IMR-90 (cell line): Measurements from ENCODE around the gene RAF1. TPM values are rescaled to one million over a fixed set of nuclear protein-coding genes. Genes with fewer than 3 reads are reported as not detected.
A peak's percentile ranks its signal among the peaks of the same experiment; 100 is the strongest.

ENCODE experiments used
- ATAC-seq: fragments of 200-7000 bp; cut with Tn5 transposase; 2 replicates; pipeline ENCODE4 v1.9.1; 2020; ENCODE audit warnings: low read depth, mild to moderate bottlenecking, moderate library complexity
- BruUV-seq: library from RNA; stranded (reverse); fragments of 400-500 nt; replicated peaks from 2 replicates; lab custom pipeline; 2021; lab: Mats Ljungman, UMichigan
- CTCF ChIA-PET: fragments of 300-600 bp; formaldehyde crosslinking; extraction: SDS; loops from one replicate; lab custom pipeline; 2021; ENCODE audit warnings: antibody characterized with exemption; lab: Yijun Ruan, JAX
- POLR2A ChIA-PET: fragments of 300-600 bp; sonication (Branson Sonifier 250); formaldehyde crosslinking; loops from one replicate; lab custom pipeline; 2022; ENCODE audit warnings: antibody characterized with exemption; ENCODE audit not compliant: unreplicated experiment; lab: Charles Lee
- DNase-seq: peaks from one replicate; pipeline ENCODE4 v3.0.0; 2013
- H2AFZ ChIP-seq: replicated peaks from 2 replicates; pipeline ENCODE3; 2013; ENCODE audit warnings: low read length, mild to moderate bottlenecking; ENCODE audit not compliant: poor library complexity
- H2AK5ac ChIP-seq: 2 replicates; pipeline ENCODE4 v1.6.1; 2013; ENCODE audit warnings: low read depth, low read length, inconsistent platforms
- H2AK9ac ChIP-seq: replicated peaks from 2 replicates; pipeline ENCODE3; 2013; ENCODE audit warnings: mild to moderate bottlenecking, low read depth, low read length, moderate library complexity; ENCODE audit not compliant: poor library complexity
- H2BK120ac ChIP-seq: 2 replicates; pipeline ENCODE4 v1.6.1; 2013; ENCODE audit warnings: low read depth, low read length, inconsistent platforms
- H2BK15ac ChIP-seq: 3 replicates; pipeline ENCODE4 v1.6.1; 2013; ENCODE audit warnings: low read depth, low read length, inconsistent platforms
- H2BK20ac ChIP-seq: 2 replicates; pipeline ENCODE4 v1.6.1; 2013; ENCODE audit warnings: low read depth, mild to moderate bottlenecking, inconsistent platforms, low read length, moderate library complexity
- H2BK5ac ChIP-seq: 2 replicates; pipeline ENCODE4 v1.6.1; 2013; ENCODE audit warnings: mild to moderate bottlenecking, low read depth, low read length, inconsistent platforms; ENCODE audit not compliant: poor library complexity, severe bottlenecking
- H3K14ac ChIP-seq: replicated peaks from 2 replicates; pipeline ENCODE4 v1.6.1; 2013; ENCODE audit warnings: low read depth, low read length, inconsistent platforms
- H3K18ac ChIP-seq: 2 replicates; pipeline ENCODE4 v1.6.1; 2013; ENCODE audit warnings: low read depth, low read length, control low read depth
- H3K23ac ChIP-seq: 2 replicates; pipeline ENCODE4 v1.6.1; 2013; ENCODE audit warnings: low read depth, low read length, inconsistent platforms
- H3K27ac ChIP-seq: 2 replicates; pipeline ENCODE4 v1.5.1; 2013; ENCODE audit warnings: mild to moderate bottlenecking, control low read depth, low read length; ENCODE audit not compliant: insufficient read depth
- H3K27me3 ChIP-seq: 2 replicates; pipeline ENCODE4 v1.6.1; 2013; ENCODE audit warnings: low read length; ENCODE audit not compliant: control insufficient read depth, insufficient read depth
- H3K36me3 ChIP-seq: 2 replicates; pipeline ENCODE4 v1.6.1; 2013; ENCODE audit warnings: low read length, mixed read lengths; ENCODE audit not compliant: control insufficient read depth, insufficient read depth
- H3K4ac ChIP-seq: 2 replicates; pipeline ENCODE4 v1.6.1; 2013; ENCODE audit warnings: low read depth, low read length, inconsistent platforms
- H3K4me1 ChIP-seq: 2 replicates; pipeline ENCODE4 v1.6.1; 2013; ENCODE audit warnings: low read length, mixed read lengths; ENCODE audit not compliant: control insufficient read depth, insufficient read depth
- H3K4me2 ChIP-seq: 2 replicates; pipeline ENCODE4 v1.6.1; 2013; ENCODE audit warnings: low read depth, mild to moderate bottlenecking, control low read depth, low read length, moderate library complexity
- H3K4me3 ChIP-seq: 2 replicates; pipeline ENCODE4 v1.5.1; 2013; ENCODE audit warnings: low read depth, mild to moderate bottlenecking, control low read depth, low read length, moderate library complexity; ENCODE audit not compliant: insufficient read depth
- H3K56ac ChIP-seq: 2 replicates; pipeline ENCODE4 v1.6.1; 2013; ENCODE audit warnings: low read length, inconsistent platforms; ENCODE audit not compliant: insufficient read depth; ENCODE audit errors: extremely low read depth
- H3K79me1 ChIP-seq, 2 experiments: 2 replicates each; pipeline ENCODE4 v1.6.1; 2013; ENCODE audit warnings: low read length in 2 of 2, inconsistent platforms in 1 of 2, low read depth in 1 of 2
- H3K9ac ChIP-seq: 2 replicates; pipeline ENCODE4 v1.6.1; 2013; ENCODE audit warnings: low read depth, low read length, control low read depth
- H3K9me1 ChIP-seq: 2 replicates; pipeline ENCODE4 v1.6.1; 2013; ENCODE audit warnings: low read length, inconsistent platforms; ENCODE audit not compliant: insufficient read depth
- H3K9me3 ChIP-seq: 2 replicates; pipeline ENCODE4 v1.6.1; 2013; ENCODE audit warnings: low read length; ENCODE audit not compliant: control insufficient read depth, insufficient read depth
- H4K20me1 ChIP-seq: 2 replicates; pipeline ENCODE4 v1.6.1; 2013; ENCODE audit warnings: low read length, inconsistent platforms; ENCODE audit not compliant: insufficient read depth
- H4K5ac ChIP-seq: 2 replicates; pipeline ENCODE4 v1.6.1; 2013; ENCODE audit warnings: mild to moderate bottlenecking, low read depth, low read length, control low read depth
- H4K8ac ChIP-seq, 2 experiments: 2 replicates each; pipeline ENCODE4 v1.6.1; 2013; ENCODE audit warnings: low read depth in 2 of 2, low read length in 2 of 2, control low read depth in 1 of 2, inconsistent platforms in 1 of 2
- H4K91ac ChIP-seq: 2 replicates; pipeline ENCODE4 v1.6.1; 2013; ENCODE audit warnings: low read depth, low read length, inconsistent platforms; ENCODE audit not compliant: insufficient read depth
- POLR2A ChIP-seq: IDR thresholded peaks from 2 replicates; pipeline ENCODE4 v1.6.1; 2012; ENCODE audit warnings: mild to moderate bottlenecking, low read depth, low read length
- WGBS, 2 experiments: methylation state at CpG; one replicate each; pipeline versions ENCODE4 v1.1.5 to v1.1.7; 2013; ENCODE audit warnings: missing lambda C conversion rate in 2 of 2; ENCODE audit not compliant: insufficient read length in 1 of 2; ENCODE audit errors: extremely low coverage in 2 of 2; 5-methylcytosine and 5-hydroxymethylcytosine counted together
- dilution Hi-C: fragments of 300-500 bp; cut with HindIII; formaldehyde crosslinking; loops from one replicate; pipeline ENCODE4 v1.14.3; 2018; ENCODE audit warnings: low sequenced_read_pairs; ENCODE audit not compliant: unreplicated experiment
- in situ Hi-C: fragments of 300-500 bp; cut with MboI; formaldehyde crosslinking; loops from 3 replicates; pipeline ENCODE4 v1.14.3; 2019; ENCODE audit warnings: low sequenced_read_pairs, inconsistent platforms, mixed read lengths
- intact Hi-C: fragments of 100-400 bp; cut with micrococcal nuclease; formaldehyde crosslinking; loops from 2 replicates; pipeline ENCODE4 v1.10.0; 2022
- polyA plus RNA-seq, 3 experiments: library from polyadenylated mRNA; depleted of rRNA; stranded (reverse); fragments of >200 nt; gene quantifications; 2 replicates each; pipeline ENCODE4 v1.2.3, GENCODE V29; 2012; ENCODE audit warnings: low replicate concordance in 1 of 3
- total RNA-seq: library from RNA; depleted of rRNA; stranded (reverse); fragments of >200 nt; gene quantifications from 2 replicates; pipeline ENCODE4 v1.2.3, GENCODE V29; 2012

The RAF1 gene
- total and polyA plus RNA-seq, 2 of the 4 experiments (the other 2 are of a cell fraction): 115 to 151 TPM

- Histone ChIP-seq H3K27ac (no peak overlapping the region), H2AK9ac (no peak overlapping the region), H4K91ac (no peak overlapping the region), H3K14ac (no peak overlapping the region), H4K5ac (no peak overlapping the region), H2BK20ac (no peak overlapping the region; the same call in 1 of the 2 replicates), H3K4me2 (no peak overlapping the region), H3K4me1 (peaks cover 10% of the 10 kb centered on the region), H3K9ac (no peak overlapping the region), H2BK5ac (no peak overlapping the region), H3K23ac (0 out of 2 replicates have a peak overlapping the region, but pooled peaks have one; percentile 0), H2BK15ac (no peak overlapping the region), H4K20me1 (peaks cover 73% of the 10 kb centered on the region), H4K8ac (no peak overlapping the region), H3K9me3 (no peaks in the 10 kb centered on the region), H2AK5ac (no peak overlapping the region), H3K4ac (no peak overlapping the region), H3K27me3 (no peaks in the 10 kb centered on the region), H3K36me3 (no peaks in the 10 kb centered on the region), H3K56ac (no peak overlapping the region), H3K9me1 (peaks cover 15% of the 10 kb centered on the region), H2BK120ac (no peak overlapping the region), H3K4me3 (no peak overlapping the region), H2AFZ (no peak overlapping the region), H3K79me1 (peaks cover 6 to 63% of the 10 kb centered on the region in 2 experiments; a peak in 3 of 4 replicates), H3K18ac (no peak overlapping the region)
- no CpG with 5 or more reads among the region's 5 CpGs for WGBS, 2 experiments
- no peak for TF ChIP-seq POLR2A
- intact Hi-C loops: no loop called here
- in situ Hi-C loops: no loop called here
- POLR2A ChIA-PET: no interaction called here
- dilution Hi-C loops: no loop called here
- DNase-seq: no peak
- BruUV-seq: no TSS peak
- no peak for ATAC-seq
- CTCF ChIA-PET: no interaction called here
Observed at GRCh38 chr3:12560505-12561190, 103.3 kb downstream of the RAF1 start.
